BJ (cell line): ENCODE measurements around the gene CARD18. TPM values are rescaled to one million over a fixed set of nuclear protein-coding genes. Genes with fewer than 3 reads are reported as not detected.
"Not testable (repeated sequence)": the region's sequence is repeated elsewhere in the genome, so short reads cannot be mapped to it uniquely, and the experiment has no call there.

Source experiments
- CTCF ChIA-PET: fragments of 350-600 bp; formaldehyde crosslinking; extraction: SDS; loops from one replicate; lab custom pipeline; 2021; ENCODE audit warnings: antibody characterized with exemption, inconsistent platforms; lab: Yijun Ruan, JAX
- POLR2A ChIA-PET: fragments of 300-600 bp; sonication (Branson Sonifier 250); formaldehyde crosslinking; extraction: SDS; loops from one replicate; lab custom pipeline; 2021; ENCODE audit warnings: antibody characterized with exemption; lab: Charles Lee
- DNase-seq: peaks from one replicate; pipeline ENCODE4 v3.0.0-alpha.2; 2011; ENCODE audit warnings: low read depth
- H3K27me3 ChIP-seq: 2 replicates; pipeline ENCODE4 v1.6.0; 2011; ENCODE audit warnings: low read length; ENCODE audit not compliant: control insufficient read depth, insufficient read depth
- H3K36me3 ChIP-seq: 2 replicates; pipeline ENCODE4 v1.5.1; 2011; ENCODE audit warnings: low read length; ENCODE audit not compliant: control insufficient read depth, insufficient read depth
- H3K4me3 ChIP-seq: 2 replicates; pipeline ENCODE4 v1.5.1; 2011; ENCODE audit warnings: low read depth, mild to moderate bottlenecking, control low read depth, low read length
- CTCF ChIP-seq: IDR thresholded peaks from 2 replicates; pipeline ENCODE4 v1.5.1; 2011; ENCODE audit warnings: low read depth, mild to moderate bottlenecking, control low read depth, inconsistent platforms, low read length, moderate library complexity; ENCODE audit not compliant: insufficient read depth
- polyA plus RNA-seq: library from polyadenylated mRNA; depleted of rRNA; stranded (reverse); fragments of >200 nt; gene quantifications from 2 replicates; pipeline ENCODE4 v1.2.3, GENCODE V29; 2011; rRNA removed

CARD18 gene
- polyA plus RNA-seq, 1 experiment = not detected

- H3K36me3 ChIP-seq = no peaks in the 10 kb centered on the region
- H3K4me3 ChIP-seq = no peak overlapping the region
- ChIA-PET POLR2A (no interaction called here), CTCF (no interaction called here)
- H3K27me3 ChIP-seq = no peaks in the 10 kb centered on the region
- no peak for DNase-seq
- no peak for TF ChIP-seq CTCF
Measured at GRCh38 chr11:105100981-105101630, 38.5 kb downstream of the CARD18 start.

- Histone ChIP-seq H3K27me3 (no peaks in the 10 kb centered on the region), H3K36me3 (no peaks in the 10 kb centered on the region), H3K4me3 (no peak overlapping the region)
- ChIA-PET POLR2A (no interaction called here), CTCF (no interaction called here)
- no peak for DNase-seq
- TF ChIP-seq CTCF = no peak
Measured at GRCh38 chr11:105100206-105100605, 39.4 kb downstream of the CARD18 start.

- DNase-seq, H3K27me3 ChIP-seq, H3K36me3 ChIP-seq, H3K4me3 ChIP-seq, CTCF ChIA-PET, POLR2A ChIA-PET: not testable (repeated sequence)
Measured at GRCh38 chr11:105099594-105099993, 40.0 kb downstream of the CARD18 start.

GRCh38 chr11:105092256-105093239, 47.0 kb downstream of the CARD18 start:
- no peaks in the 10 kb centered on the region for H3K27me3 ChIP-seq
- CTCF ChIA-PET = interaction anchor here (0.9 kb wide), 1 partner anchor 13 kb away, joined by 3 read pairs; no protein-coding TSS in a partner anchor
- no peak overlapping the region for H3K4me3 ChIP-seq
- no peaks in the 10 kb centered on the region for H3K36me3 ChIP-seq
- peak; percentile 25 for DNase-seq
- POLR2A ChIA-PET = no interaction called here
- TF ChIP-seq CTCF = no peak

Other genes starting within 250 kb of the CARD18 start
- gene CASP12, start 241.3 kb downstream of the CARD18 start, polyA plus RNA-seq = not detected in 2 replicates
- 87.7 and 120 TPM in 2 replicates for gene CASP4, start 171.2 kb downstream of the CARD18 start, polyA plus RNA-seq
- not detected in 2 replicates for gene CASP5, start 116.6 kb downstream of the CARD18 start, polyA plus RNA-seq
- gene CASP1, start 104.6 kb downstream of the CARD18 start, polyA plus RNA-seq = 5.1 and 15.4 TPM in 2 replicates
- gene CARD16, start 94.4 kb downstream of the CARD18 start, polyA plus RNA-seq = 0.87 and 2.6 TPM in 2 replicates